Measurements from ENCODE around the gene XYLT1. TPM values are rescaled to one million over a fixed set of nuclear protein-coding genes. Genes with fewer than 3 reads are reported as not detected.

The XYLT1 gene
- total and polyA plus RNA-seq, 9 of the 15 experiments (the other 6 are each of a cell fraction or from before 2014, with no cell fraction given), result 0.03 to 0.09 (median 0.08) TPM; not detected in 6

GRCh38 chr16:17128791-17129190 is 342.0 kb downstream of the XYLT1 start (continued):
- TF ChIP-seq ZFP36 (IDR thresholded peaks at IDR 0.05; ENCODE audit: low read depth, low read length, partially characterized antibody), result no peak
- no peak for TF ChIP-seq TCF7L2 (IDR thresholded peaks at IDR 0.05; ENCODE audit: low read depth, low read length)
- TF ChIP-seq HSF4 (CRISPR knock-in tag; IDR thresholded peaks at IDR 0.05; ENCODE audit: borderline replicate concordance), result no peak
- no peak for TF ChIP-seq ZNF778 (CRISPR knock-in tag; IDR thresholded peaks at IDR 0.05)
- TF ChIP-seq ZNF175 (CRISPR knock-in tag; IDR thresholded peaks at IDR 0.05; ENCODE audit: low read depth), result no peak
- no peak for TF ChIP-seq TSHZ1 (CRISPR knock-in tag; IDR thresholded peaks at IDR 0.05)

GRCh38 chr16:17126156-17126555 is 344.6 kb downstream of the XYLT1 start:
- no peaks in the 10 kb centered on the region for H3K36me3 ChIP-seq (ENCODE audit: control insufficient read depth, insufficient read depth, low read length)
- BruUV-seq (replicated peaks), result no TSS peak
- TF ChIP-seq FOXP4 (CRISPR knock-in tag; IDR thresholded peaks at IDR 0.05; ENCODE audit: borderline replicate concordance) (no peak), TCF15 (CRISPR knock-in tag; IDR thresholded peaks at IDR 0.05) (no peak), SRSF1 (IDR thresholded peaks at IDR 0.05; ENCODE audit: low read depth, low read length) (no peak), TCF3 (CRISPR knock-in tag; IDR thresholded peaks at IDR 0.05) (no peak), GMEB1 (CRISPR knock-in tag; IDR thresholded peaks at IDR 0.05) (no peak), TFAP4 (CRISPR knock-in tag; IDR thresholded peaks at IDR 0.05; ENCODE audit: borderline replicate concordance) (no peak)
- POLR2A ChIA-PET, result no interaction called here
- no peak for FAIRE-seq
- no peak for DNase-seq (ENCODE audit: extremely low read depth in 1 of 4, low spot score in 3 of 4)
- CTCF ChIA-PET (ENCODE audit: low intra/inter-chr PET ratio), result no interaction called here
- intact Hi-C loops (cut with micrococcal nuclease) (no loop called here), in situ Hi-C loops (cut with MboI) (no loop called here)
- no peaks in the 10 kb centered on the region; a peak in 1 of 5 replicates for H3K4me1 ChIP-seq (replicated peaks in 1 of 2; ENCODE audit: control insufficient read depth in 2 of 2, insufficient read depth in 2 of 2, low read length in 2 of 2)
- H4K20me1 ChIP-seq (replicated peaks; ENCODE audit: control insufficient read depth, insufficient read depth, low read length), result peaks cover 27% of the 10 kb centered on the region; the same call in 1 of the 2 replicates
- H3K27me3 ChIP-seq (ENCODE audit: control insufficient read depth in 2 of 2, insufficient read depth in 2 of 2, low read length in 2 of 2), result no peaks in the 10 kb centered on the region
- no peak overlapping the region for H3K9ac ChIP-seq (ENCODE audit: insufficient read depth in 1 of 2, low read depth in 2 of 2, low read length in 2 of 2)
- no peaks in the 10 kb centered on the region for H3K9me3 ChIP-seq (replicated peaks; ENCODE audit: control insufficient read depth, insufficient read depth, low read depth, low read length)
- no peaks in the 10 kb centered on the region for H3K79me2 ChIP-seq (ENCODE audit: control insufficient read depth, insufficient read depth, low read length)
- no peak overlapping the region for H3K4me2 ChIP-seq (ENCODE audit: insufficient read depth, low read length)
- no peak overlapping the region for H2AFZ ChIP-seq (ENCODE audit: low read depth, low read length)
- no peak overlapping the region for H3K27ac ChIP-seq (ENCODE audit: extremely low read depth, low read depth, low read length)
- 19% methylated on average over 3 of the region's 3 CpGs for WGBS (ENCODE audit: insufficient coverage, low coverage, missing lambda C conversion rate)
- no peak overlapping the region for H3K4me3 ChIP-seq
- H3K9me1 ChIP-seq (ENCODE audit: control insufficient read depth, insufficient read depth, low read length), result no peaks in the 10 kb centered on the region
- no peak for ATAC-seq

All from K562 (cell line).